GM12864 (cell line): Measurements from ENCODE around the gene SLC25A51.

Experiments used
- DNase-seq: peaks from one replicate; pipeline ENCODE4 v3.0.0-alpha.2; 2011; ENCODE audit warnings: low read depth
- H3K4me3 ChIP-seq: 2 replicates; pipeline ENCODE4 v1.5.1; 2011; ENCODE audit warnings: mild to moderate bottlenecking, low read depth, low read length, control low read depth
- TF ChIP-seq, protein P1 (sequence below): IDR thresholded peaks from 2 replicates; pipeline ENCODE4 v1.5.1; 2011; ENCODE audit warnings: low read depth, mild to moderate bottlenecking, moderate library complexity, low read length, control low read depth, inconsistent platforms; ENCODE audit errors: missing control alignments

Gene SLC25A51

DNA sequence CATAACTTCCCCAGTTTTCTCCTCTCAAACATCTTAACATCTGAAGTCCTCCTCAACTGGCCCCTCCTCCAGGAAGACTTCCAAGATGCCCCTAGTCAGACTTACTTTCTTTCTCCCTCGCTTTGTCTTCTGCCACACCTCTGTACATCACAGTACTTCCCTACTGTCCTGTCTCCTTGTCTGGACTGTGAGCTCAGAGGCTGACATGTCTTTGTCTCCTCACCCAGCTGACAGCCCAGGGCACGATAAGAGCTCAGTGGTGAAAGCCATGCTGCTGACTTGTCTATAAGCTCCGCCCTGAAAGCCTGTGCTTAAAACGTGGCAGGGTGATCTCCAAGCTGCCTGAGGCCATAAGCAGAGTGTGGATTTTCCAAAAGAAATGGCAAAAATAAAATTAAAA lies 33.0 kb upstream of the SLC25A51 start:
- TF ChIP-seq, protein P1, sequence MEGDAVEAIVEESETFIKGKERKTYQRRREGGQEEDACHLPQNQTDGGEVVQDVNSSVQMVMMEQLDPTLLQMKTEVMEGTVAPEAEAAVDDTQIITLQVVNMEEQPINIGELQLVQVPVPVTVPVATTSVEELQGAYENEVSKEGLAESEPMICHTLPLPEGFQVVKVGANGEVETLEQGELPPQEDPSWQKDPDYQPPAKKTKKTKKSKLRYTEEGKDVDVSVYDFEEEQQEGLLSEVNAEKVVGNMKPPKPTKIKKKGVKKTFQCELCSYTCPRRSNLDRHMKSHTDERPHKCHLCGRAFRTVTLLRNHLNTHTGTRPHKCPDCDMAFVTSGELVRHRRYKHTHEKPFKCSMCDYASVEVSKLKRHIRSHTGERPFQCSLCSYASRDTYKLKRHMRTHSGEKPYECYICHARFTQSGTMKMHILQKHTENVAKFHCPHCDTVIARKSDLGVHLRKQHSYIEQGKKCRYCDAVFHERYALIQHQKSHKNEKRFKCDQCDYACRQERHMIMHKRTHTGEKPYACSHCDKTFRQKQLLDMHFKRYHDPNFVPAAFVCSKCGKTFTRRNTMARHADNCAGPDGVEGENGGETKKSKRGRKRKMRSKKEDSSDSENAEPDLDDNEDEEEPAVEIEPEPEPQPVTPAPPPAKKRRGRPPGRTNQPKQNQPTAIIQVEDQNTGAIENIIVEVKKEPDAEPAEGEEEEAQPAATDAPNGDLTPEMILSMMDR: no peak
- no peak for DNase-seq
- H3K4me3 ChIP-seq: no peak overlapping the region

DNA sequence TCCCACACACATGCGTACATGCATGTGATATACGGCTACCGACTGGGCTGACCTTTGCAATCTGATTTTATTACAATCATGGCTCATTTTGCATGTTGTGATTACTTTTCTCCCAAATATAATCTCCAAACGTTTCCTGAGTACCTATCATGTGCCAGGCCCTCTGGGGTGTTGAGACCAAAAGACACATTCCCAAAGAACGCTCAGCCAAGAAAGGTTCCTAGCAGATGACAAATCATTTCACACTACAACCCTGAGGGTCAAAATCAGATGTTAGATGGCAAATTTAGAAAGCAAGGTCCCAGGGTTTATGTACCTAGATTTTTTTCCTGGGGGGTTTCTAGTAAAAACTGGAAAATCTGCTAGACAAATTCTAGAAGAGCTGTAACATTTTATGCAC lies 32.4 kb upstream of the SLC25A51 start:
- TF ChIP-seq, protein P1: no peak

DNA sequence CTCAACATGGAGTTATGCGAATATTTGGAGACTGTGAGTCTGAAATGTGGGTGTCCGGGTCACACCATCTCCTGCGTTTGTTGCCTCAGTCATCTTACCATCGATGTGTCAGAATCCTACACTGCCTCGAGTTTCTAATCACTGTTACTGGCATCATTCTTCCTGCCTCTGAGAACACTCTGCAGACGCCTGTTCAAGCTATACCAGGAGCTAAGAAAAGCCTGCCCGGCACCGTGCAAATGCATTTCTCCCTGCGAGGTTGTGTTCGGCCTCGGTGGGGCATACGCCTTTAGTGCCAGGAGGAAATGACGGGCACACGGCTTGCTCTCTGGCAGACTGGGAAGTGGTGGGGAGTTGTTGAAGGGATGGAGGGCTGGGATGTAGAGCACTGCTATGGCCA lies 31.2 kb upstream of the SLC25A51 start:
- TF ChIP-seq, protein P1: no peak

More for the DNA sequence above, 32.4 kb upstream of the SLC25A51 start:
- DNase-seq: no peak
- H3K4me3 ChIP-seq: no peak overlapping the region

DNA sequence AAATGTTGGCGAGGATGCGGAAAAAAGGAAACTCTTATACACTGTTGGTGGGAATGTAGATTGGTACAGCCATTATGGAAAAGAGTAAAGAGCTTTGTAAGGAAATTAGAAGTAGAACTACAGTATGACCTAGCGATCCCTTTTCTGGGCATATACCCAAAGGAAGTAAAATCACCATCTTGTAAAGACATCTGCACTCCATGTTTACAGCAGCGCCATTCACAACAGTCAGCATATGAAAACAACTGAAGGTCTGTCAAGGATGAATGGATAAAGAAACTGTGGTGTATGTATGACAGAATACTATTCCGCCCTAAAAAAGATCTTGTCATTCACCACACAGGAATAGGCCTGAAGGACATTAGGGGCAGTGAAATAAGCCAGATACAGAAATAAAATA lies 27.7 kb upstream of the SLC25A51 start:
- no peak overlapping the region for H3K4me3 ChIP-seq
- TF ChIP-seq, protein P1: no peak
- DNase-seq: no peak

More for the DNA sequence above, 31.2 kb upstream of the SLC25A51 start:
- DNase-seq: no peak
- no peak overlapping the region for H3K4me3 ChIP-seq

DNA sequence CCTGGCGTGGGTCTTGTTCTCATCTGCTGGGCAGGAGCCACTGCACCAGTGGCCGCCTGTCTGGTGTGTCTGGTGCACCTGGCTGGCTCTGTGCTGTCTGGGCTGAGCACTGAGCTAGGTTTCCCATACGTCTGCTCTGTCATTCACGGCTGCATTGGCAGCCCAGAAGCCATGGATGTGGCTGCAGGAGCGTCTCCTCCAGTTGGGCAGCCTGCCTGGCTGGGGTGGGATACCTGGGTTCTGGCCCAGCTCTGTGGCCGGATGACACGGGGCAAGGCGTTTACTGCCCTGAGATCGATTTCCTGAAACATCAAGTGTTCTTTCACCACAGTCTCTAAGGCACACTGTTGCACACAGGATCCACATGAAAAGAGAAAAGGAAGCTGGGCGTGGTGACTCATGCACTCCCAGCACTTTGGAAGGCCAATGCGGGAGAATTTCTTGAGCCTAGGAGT lies 25.5 kb upstream of the SLC25A51 start:
- no peak for DNase-seq
- no peak overlapping the region for H3K4me3 ChIP-seq
- TF ChIP-seq, protein P1: no peak

DNA sequence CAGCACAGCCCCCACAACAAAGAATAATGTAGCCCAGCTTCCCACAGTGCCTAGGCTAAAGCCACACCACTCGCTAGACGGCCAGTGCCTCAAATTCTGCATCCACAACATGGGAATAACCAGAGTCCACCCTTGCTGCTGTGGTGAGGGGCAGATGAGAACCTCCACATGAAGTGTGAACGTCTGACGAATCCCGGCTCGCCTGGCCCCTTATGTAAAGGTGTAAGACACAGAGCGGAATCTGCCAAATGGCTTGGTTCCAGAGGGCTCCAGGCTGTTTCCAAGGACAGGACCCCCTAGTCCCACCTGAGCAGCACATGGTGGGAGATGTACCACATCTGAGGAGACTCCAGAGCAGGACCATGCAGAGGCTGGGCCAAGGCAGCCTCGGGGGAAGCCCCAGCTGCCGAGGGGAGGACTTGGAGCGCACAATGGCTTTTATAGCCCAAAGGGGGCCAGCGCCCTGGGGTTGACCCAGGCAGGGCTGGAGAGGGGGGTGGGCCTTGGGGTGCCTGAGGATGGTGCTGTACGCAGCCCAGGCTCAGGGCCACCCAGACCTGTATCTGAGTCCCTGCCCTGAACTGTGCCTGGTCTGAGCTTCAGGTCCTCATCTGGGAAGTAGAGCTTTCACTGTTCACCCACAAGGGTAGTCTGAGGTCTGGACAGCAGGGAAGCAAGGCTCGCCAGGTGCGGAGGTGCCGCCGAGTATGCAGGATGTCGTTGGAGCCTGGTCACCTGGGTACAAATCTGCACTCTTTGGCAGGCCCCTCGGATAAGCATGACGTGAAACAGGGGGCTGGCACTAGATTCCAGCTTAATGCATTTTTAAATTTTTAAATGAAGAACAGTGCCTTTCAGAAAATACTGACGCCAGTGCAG lies 24.9 kb upstream of the SLC25A51 start:
- no peak for DNase-seq
- H3K4me3 ChIP-seq: no peak overlapping the region
- TF ChIP-seq, protein P1: no peak
